AG08395 (cell line): ENCODE measurements around the gene SYT17.
"Not testable (repeated sequence)": the region's sequence is repeated elsewhere in the genome, so short reads cannot be mapped to it uniquely, and the experiment has no call there.

ENCODE experiments used
- DNase-seq: peaks from one replicate; pipeline ENCODE4 v3.0.0; 2012; ENCODE audit warnings: mixed read lengths, low spot score

Gene SYT17

GRCh38 chr16:19174478-19174877 is 6.4 kb downstream of the SYT17 start:
- no peak for DNase-seq

- DNase-seq, result no peak
These were observed 7.6 kb downstream of the SYT17 start for GRCh38 chr16:19175492-19176262.

GRCh38 chr16:19177111-19177739 is 9.2 kb downstream of the SYT17 start:
- DNase-seq, result no peak

GRCh38 chr16:19179546-19180490 is 11.8 kb downstream of the SYT17 start:
- DNase-seq, result peak; percentile 69

GRCh38 chr16:19180741-19181140 is 12.7 kb downstream of the SYT17 start:
- DNase-seq, result no peak

- no peak for DNase-seq
These were observed 14.4 kb downstream of the SYT17 start for GRCh38 chr16:19182481-19182880.

GRCh38 chr16:19183187-19183586 is 15.1 kb downstream of the SYT17 start:
- DNase-seq, result no peak

GRCh38 chr16:19184823-19185509 is 16.9 kb downstream of the SYT17 start:
- DNase-seq, result no peak

GRCh38 chr16:19185510-19185851 is 17.4 kb downstream of the SYT17 start:
- DNase-seq, result no peak

GRCh38 chr16:19186408-19186807 is 18.4 kb downstream of the SYT17 start:
- DNase-seq, result no peak

GRCh38 chr16:19187961-19188360 is 19.9 kb downstream of the SYT17 start:
- not testable (repeated sequence) for DNase-seq

- DNase-seq, result no peak
These were observed 20.4 kb downstream of the SYT17 start for GRCh38 chr16:19188406-19188805.

GRCh38 chr16:19192865-19193264 is 24.8 kb downstream of the SYT17 start:
- DNase-seq, result no peak

GRCh38 chr16:19196871-19197270 is 28.8 kb downstream of the SYT17 start:
- no peak for DNase-seq

GRCh38 chr16:19203374-19203966 is 35.4 kb downstream of the SYT17 start:
- DNase-seq, result no peak

GRCh38 chr16:19210280-19210924 is 42.4 kb downstream of the SYT17 start:
- DNase-seq, result no peak

- DNase-seq, result no peak
These were observed 42.9 kb downstream of the SYT17 start for GRCh38 chr16:19210968-19211367.

GRCh38 chr16:19212059-19212458 is 44.0 kb downstream of the SYT17 start:
- DNase-seq, result no peak

- DNase-seq, result no peak
These were observed 45.8 kb downstream of the SYT17 start for GRCh38 chr16:19213885-19214284.

GRCh38 chr16:19215705-19216104 is 47.7 kb downstream of the SYT17 start:
- DNase-seq, result no peak

GRCh38 chr16:19218581-19218980 is 50.5 kb downstream of the SYT17 start:
- DNase-seq, result no peak
